ENCODE data around the gene ACSF3. TPM values are rescaled to one million over a fixed set of nuclear protein-coding genes. Genes with fewer than 3 reads are reported as not detected.

Gene ACSF3
- total and polyA plus RNA-seq, 2 donors, result 47.2 to 97.2 TPM

DNA sequence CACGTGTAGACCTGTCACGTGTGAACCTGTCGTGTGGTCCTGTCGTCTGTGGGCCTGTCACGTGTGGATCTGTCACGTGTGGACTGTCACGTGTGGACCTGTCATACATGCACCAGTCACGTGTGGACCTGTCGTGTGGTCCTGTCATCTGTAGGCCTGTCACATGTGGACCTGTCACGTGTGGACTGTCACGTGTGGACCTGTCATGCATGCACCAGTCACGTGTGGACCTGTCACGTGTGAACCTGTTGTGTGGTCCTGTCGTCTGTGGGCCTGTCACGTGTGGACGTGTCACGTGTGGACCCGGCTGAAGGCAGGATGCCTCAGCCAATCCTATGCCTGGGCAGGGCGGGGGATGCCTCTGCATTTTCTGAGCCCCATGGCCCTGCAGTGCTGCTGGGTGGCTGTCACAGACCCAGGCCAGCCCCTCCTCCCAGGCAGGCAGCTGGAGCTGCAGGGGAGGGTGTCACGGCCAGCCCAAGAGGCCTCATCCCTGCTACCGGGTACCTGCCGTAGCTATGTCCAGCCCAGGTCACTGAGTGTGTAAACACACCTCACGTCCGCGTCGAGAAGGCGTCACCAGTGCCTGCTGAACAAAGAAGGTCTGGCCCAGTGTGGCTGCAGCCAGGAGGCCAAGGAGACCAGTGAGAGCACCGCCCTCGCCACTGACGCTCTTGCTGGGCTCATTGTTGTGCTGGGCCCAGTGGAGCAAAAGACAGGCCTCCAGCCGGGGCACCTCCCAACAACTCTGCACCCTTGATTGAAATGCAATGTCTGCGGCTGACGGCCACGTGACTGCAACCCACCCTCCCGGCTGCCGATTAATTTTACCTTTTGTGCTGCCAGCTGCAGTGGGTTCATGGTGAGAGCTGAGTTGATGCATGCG lies 18.6 kb upstream of the ACSF3 start:
- no peak for DNase-seq (ENCODE audit: low read depth in 6 of 9, low spot score in 9 of 9)
- Histone ChIP-seq H3K27ac (ENCODE audit: low read depth in 1 of 2, low read length in 1 of 2) (no peak overlapping the region), H3K27me3 (ENCODE audit: control insufficient read depth in 2 of 2, insufficient read depth in 1 of 2, low read length in 1 of 2) (peaks cover 0 to 9% of the 10 kb centered on the region in 2 donors)

DNA sequence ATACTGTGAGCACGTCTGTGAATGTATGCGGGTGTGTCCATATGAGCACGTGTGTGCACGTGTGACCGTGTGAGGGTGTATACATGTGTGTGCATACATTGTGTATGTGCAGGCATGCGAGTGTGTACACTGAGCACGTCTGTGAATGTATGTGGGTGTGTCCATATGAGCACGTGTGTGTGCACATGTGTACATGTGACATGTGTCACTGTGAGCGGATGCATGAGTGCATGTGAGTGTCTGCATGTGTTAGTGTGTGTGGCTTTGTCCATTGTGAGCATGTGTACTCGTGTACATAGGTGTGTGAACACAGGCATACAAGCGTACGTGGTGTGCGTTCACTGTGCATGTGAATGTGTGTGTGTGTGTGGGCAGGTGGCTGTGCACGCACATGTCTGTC lies 17.5 kb upstream of the ACSF3 start:
- Histone ChIP-seq H3K4me3 (ENCODE audit: low read length in 2 of 2) (no peak overlapping the region), H3K9me3 (ENCODE audit: control insufficient read depth in 2 of 2, insufficient read depth in 1 of 2, low read length in 1 of 2) (peaks cover 0 to 22% of the 10 kb centered on the region in 2 donors), H3K36me3 (ENCODE audit: control insufficient read depth in 2 of 2, insufficient read depth in 2 of 2, low read length in 1 of 2) (no peaks in the 10 kb centered on the region), H3K27ac (ENCODE audit: low read depth in 1 of 2, low read length in 1 of 2) (no peak overlapping the region), H3K27me3 (ENCODE audit: control insufficient read depth in 2 of 2, insufficient read depth in 1 of 2, low read length in 1 of 2) (peaks cover 0 to 7% of the 10 kb centered on the region in 2 donors), H3K4me1 (ENCODE audit: control insufficient read depth in 2 of 2, insufficient read depth in 2 of 2, low read length in 2 of 2) (peaks cover 0 to 7% of the 10 kb centered on the region in 2 donors)
- 90% methylated on average over 14 of the region's 14 CpGs for WGBS
- DNase-seq (ENCODE audit: low read depth in 6 of 9, low spot score in 9 of 9), result no peak

More for the DNA sequence above, 18.6 kb upstream of the ACSF3 start:
- peaks cover 0 to 26% of the 10 kb centered on the region in 2 donors for H3K9me3 ChIP-seq (ENCODE audit: control insufficient read depth in 2 of 2, insufficient read depth in 1 of 2, low read length in 1 of 2)
- peaks cover 0 to 7% of the 10 kb centered on the region in 2 donors for H3K4me1 ChIP-seq (ENCODE audit: control insufficient read depth in 2 of 2, insufficient read depth in 2 of 2, low read length in 2 of 2)
- 96% methylated on average over 37 of the region's 37 CpGs for WGBS
- H3K36me3 ChIP-seq (ENCODE audit: control insufficient read depth in 2 of 2, insufficient read depth in 2 of 2, low read length in 1 of 2), result no peaks in the 10 kb centered on the region
- H3K4me3 ChIP-seq (ENCODE audit: low read length in 2 of 2), result no peak overlapping the region

DNA sequence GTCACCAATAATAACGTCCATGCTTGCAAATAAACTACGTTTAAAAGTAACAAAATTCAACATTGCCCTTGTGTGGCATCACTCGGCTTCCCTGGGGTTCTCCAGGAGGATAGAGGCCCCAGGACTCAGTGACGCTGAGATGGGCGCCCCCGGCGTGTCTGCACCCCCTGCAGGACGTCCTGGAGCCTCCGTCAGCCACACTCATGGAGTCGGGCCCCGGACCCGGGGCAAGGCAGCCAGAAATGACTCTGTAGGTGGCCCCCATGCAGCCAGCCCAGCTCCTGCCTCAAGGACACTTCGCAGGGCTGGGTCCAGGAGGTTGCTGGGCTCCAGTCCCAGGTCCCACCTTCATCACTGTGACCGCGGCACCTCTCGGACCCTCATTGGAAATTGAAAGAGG lies 16.6 kb upstream of the ACSF3 start:
- peaks cover 0 to 1% of the 10 kb centered on the region in 2 donors for H3K27me3 ChIP-seq (ENCODE audit: control insufficient read depth in 2 of 2, insufficient read depth in 1 of 2, low read length in 1 of 2)
- no peak for DNase-seq (ENCODE audit: low read depth in 6 of 9, low spot score in 9 of 9)
- 97% methylated on average over 16 of the region's 16 CpGs for WGBS

DNA sequence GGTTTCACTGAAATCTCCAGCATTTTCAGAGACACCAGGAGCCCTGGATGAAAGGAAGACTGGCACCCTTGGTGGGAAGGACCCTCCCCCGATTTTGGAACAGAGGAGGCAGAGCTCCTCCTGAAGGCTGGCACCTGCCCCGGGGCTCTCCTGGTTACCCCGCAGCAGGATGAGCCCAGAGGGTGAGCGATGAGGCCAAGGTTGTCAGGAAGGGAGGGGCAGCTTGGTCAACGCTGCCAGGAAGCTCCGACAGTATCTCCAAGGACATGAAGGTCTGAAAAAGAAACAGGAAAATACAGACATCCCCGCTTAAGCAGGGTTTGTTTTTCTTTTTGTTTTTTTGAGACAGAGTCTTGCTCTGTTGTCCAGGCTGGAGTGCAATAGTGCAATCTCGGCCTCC lies 15.5 kb upstream of the ACSF3 start:
- Histone ChIP-seq H3K4me3 (ENCODE audit: low read length in 2 of 2) (no peak overlapping the region), H3K36me3 (ENCODE audit: control insufficient read depth in 2 of 2, insufficient read depth in 2 of 2, low read length in 1 of 2) (no peaks in the 10 kb centered on the region), H3K4me1 (ENCODE audit: control insufficient read depth in 2 of 2, insufficient read depth in 2 of 2, low read length in 2 of 2) (no peaks in the 10 kb centered on the region), H3K27me3 (ENCODE audit: control insufficient read depth in 2 of 2, insufficient read depth in 1 of 2, low read length in 1 of 2) (no peaks in the 10 kb centered on the region), H3K9me3 (ENCODE audit: control insufficient read depth in 2 of 2, insufficient read depth in 1 of 2, low read length in 1 of 2) (peaks cover 0 to 22% of the 10 kb centered on the region in 2 donors), H3K27ac (ENCODE audit: low read depth in 1 of 2, low read length in 1 of 2) (no peak overlapping the region)
- 75% methylated on average over 8 of the region's 8 CpGs for WGBS
- DNase-seq (ENCODE audit: low read depth in 6 of 9, low spot score in 9 of 9), result no peak

More for the DNA sequence above, 16.6 kb upstream of the ACSF3 start:
- no peak overlapping the region for H3K4me3 ChIP-seq (ENCODE audit: low read length in 2 of 2)
- H3K4me1 ChIP-seq (ENCODE audit: control insufficient read depth in 2 of 2, insufficient read depth in 2 of 2, low read length in 2 of 2), result peaks cover 0 to 5% of the 10 kb centered on the region in 2 donors
- no peaks in the 10 kb centered on the region for H3K36me3 ChIP-seq (ENCODE audit: control insufficient read depth in 2 of 2, insufficient read depth in 2 of 2, low read length in 1 of 2)
- no peak overlapping the region for H3K27ac ChIP-seq (ENCODE audit: low read depth in 1 of 2, low read length in 1 of 2)
- H3K9me3 ChIP-seq (ENCODE audit: control insufficient read depth in 2 of 2, insufficient read depth in 1 of 2, low read length in 1 of 2), result peaks cover 0 to 22% of the 10 kb centered on the region in 2 donors

- no peak overlapping the region for H3K27ac ChIP-seq (ENCODE audit: low read depth in 1 of 2, low read length in 1 of 2)
- H3K9me3 ChIP-seq (ENCODE audit: control insufficient read depth in 2 of 2, insufficient read depth in 1 of 2, low read length in 1 of 2), result peaks cover 0 to 12% of the 10 kb centered on the region in 2 donors
- no peaks in the 10 kb centered on the region for H3K4me1 ChIP-seq (ENCODE audit: control insufficient read depth in 2 of 2, insufficient read depth in 2 of 2, low read length in 2 of 2)
- no peak for DNase-seq (ENCODE audit: low read depth in 6 of 9, low spot score in 9 of 9)
- WGBS, result 96% methylated on average over 19 of the region's 19 CpGs
- H3K36me3 ChIP-seq (ENCODE audit: control insufficient read depth in 2 of 2, insufficient read depth in 2 of 2, low read length in 1 of 2), result no peaks in the 10 kb centered on the region
- H3K4me3 ChIP-seq (ENCODE audit: low read length in 2 of 2), result no peak overlapping the region
- no peaks in the 10 kb centered on the region for H3K27me3 ChIP-seq (ENCODE audit: control insufficient read depth in 2 of 2, insufficient read depth in 1 of 2, low read length in 1 of 2)
These were observed 14.1 kb upstream of the ACSF3 start for GRCh38 chr16:89079434-89079980.

DNA sequence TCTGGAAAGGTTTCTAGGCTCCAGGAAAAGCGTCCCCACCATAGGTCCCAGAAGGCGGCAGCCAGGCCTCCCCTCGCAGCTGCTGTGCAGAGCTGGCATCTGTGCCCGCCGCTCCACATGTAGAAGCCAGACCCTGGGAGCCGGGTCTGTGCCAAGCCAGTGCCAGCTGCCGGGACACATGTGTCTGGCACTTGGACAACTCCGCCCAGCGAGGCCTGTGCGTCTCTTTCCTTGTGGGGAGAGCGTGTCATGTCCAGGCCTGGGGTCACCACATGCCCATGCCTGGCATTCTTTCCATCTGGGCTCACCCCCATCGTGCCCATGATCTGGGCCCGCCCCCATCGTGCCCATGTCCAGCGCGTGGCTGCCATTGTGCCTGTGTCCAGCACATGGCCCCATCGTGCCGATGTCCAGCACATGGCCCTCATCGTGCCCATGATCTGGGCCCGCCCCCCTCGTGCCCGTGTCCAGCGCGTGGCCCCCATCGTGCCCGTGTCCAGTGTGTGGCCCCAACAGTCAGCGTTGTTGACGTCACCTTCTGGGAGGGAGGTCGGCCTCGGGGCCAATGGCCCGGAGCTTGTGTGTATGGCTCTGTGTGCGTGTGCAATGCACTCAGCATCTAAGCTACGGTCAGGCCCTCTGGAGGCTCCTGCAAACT lies 13.3 kb upstream of the ACSF3 start:
- no peaks in the 10 kb centered on the region for H3K4me1 ChIP-seq (ENCODE audit: control insufficient read depth in 2 of 2, insufficient read depth in 2 of 2, low read length in 2 of 2)
- no peak for DNase-seq (ENCODE audit: low read depth in 6 of 9, low spot score in 9 of 9)
- peaks cover 0 to 9% of the 10 kb centered on the region in 2 donors for H3K9me3 ChIP-seq (ENCODE audit: control insufficient read depth in 2 of 2, insufficient read depth in 1 of 2, low read length in 1 of 2)
- no peaks in the 10 kb centered on the region for H3K27me3 ChIP-seq (ENCODE audit: control insufficient read depth in 2 of 2, insufficient read depth in 1 of 2, low read length in 1 of 2)
- no peak overlapping the region for H3K27ac ChIP-seq (ENCODE audit: low read depth in 1 of 2, low read length in 1 of 2)
- no peak overlapping the region for H3K4me3 ChIP-seq (ENCODE audit: low read length in 2 of 2)
- H3K36me3 ChIP-seq (ENCODE audit: control insufficient read depth in 2 of 2, insufficient read depth in 2 of 2, low read length in 1 of 2), result no peaks in the 10 kb centered on the region
- WGBS, result 98% methylated on average over 33 of the region's 33 CpGs

DNA sequence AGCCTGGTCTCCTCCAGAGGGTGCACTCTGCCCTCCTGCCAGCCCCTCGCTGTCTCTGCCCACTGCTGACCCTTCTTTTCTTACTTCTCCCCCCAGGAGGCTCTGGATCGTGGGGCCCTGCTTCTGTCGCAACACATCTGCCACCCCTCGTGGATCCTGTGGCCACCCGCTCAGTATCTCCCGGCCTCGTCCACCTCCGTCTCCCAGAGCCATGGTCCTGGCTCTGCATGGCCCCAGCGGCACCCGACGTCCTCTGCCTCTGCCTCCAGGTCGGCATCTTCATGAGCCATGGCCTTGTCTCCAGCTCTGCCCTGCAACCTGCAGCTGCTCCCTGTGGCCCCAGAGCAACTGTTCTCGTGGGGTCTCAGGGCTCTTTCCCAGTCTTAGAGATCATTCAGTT lies 12.1 kb upstream of the ACSF3 start:
- no peak overlapping the region for H3K27ac ChIP-seq (ENCODE audit: low read depth in 1 of 2, low read length in 1 of 2)
- H3K9me3 ChIP-seq (ENCODE audit: control insufficient read depth in 2 of 2, insufficient read depth in 1 of 2, low read length in 1 of 2), result peaks cover 0 to 14% of the 10 kb centered on the region in 2 donors
- H3K27me3 ChIP-seq (ENCODE audit: control insufficient read depth in 2 of 2, insufficient read depth in 1 of 2, low read length in 1 of 2), result no peaks in the 10 kb centered on the region
- H3K4me3 ChIP-seq (ENCODE audit: low read length in 2 of 2), result no peak overlapping the region
- H3K36me3 ChIP-seq (ENCODE audit: control insufficient read depth in 2 of 2, insufficient read depth in 2 of 2, low read length in 1 of 2), result no peaks in the 10 kb centered on the region
- 97% methylated on average over 13 of the region's 13 CpGs for WGBS
- no peak for DNase-seq (ENCODE audit: low read depth in 6 of 9, low spot score in 9 of 9)
- no peaks in the 10 kb centered on the region for H3K4me1 ChIP-seq (ENCODE audit: control insufficient read depth in 2 of 2, insufficient read depth in 2 of 2, low read length in 2 of 2)

- WGBS, result 86% methylated on average over 12 of the region's 12 CpGs
- peaks cover 0 to 7% of the 10 kb centered on the region in 2 donors for H3K4me1 ChIP-seq (ENCODE audit: control insufficient read depth in 2 of 2, insufficient read depth in 2 of 2, low read length in 2 of 2)
These were observed 9.2 kb upstream of the ACSF3 start for GRCh38 chr16:89084411-89084810.

More at GRCh38 chr16:89084411-89084810, 9.2 kb upstream of the ACSF3 start:
- Histone ChIP-seq H3K36me3 (ENCODE audit: control insufficient read depth in 2 of 2, insufficient read depth in 2 of 2, low read length in 1 of 2) (peaks cover 0 to 3% of the 10 kb centered on the region in 2 donors), H3K27me3 (ENCODE audit: control insufficient read depth in 2 of 2, insufficient read depth in 1 of 2, low read length in 1 of 2) (peaks cover 0 to 5% of the 10 kb centered on the region in 2 donors), H3K9me3 (ENCODE audit: control insufficient read depth in 2 of 2, insufficient read depth in 1 of 2, low read length in 1 of 2) (peaks cover 0 to 16% of the 10 kb centered on the region in 2 donors), H3K27ac (ENCODE audit: low read depth in 1 of 2, low read length in 1 of 2) (no peak overlapping the region), H3K4me3 (ENCODE audit: low read length in 2 of 2) (no peak overlapping the region)
- no peak for DNase-seq (ENCODE audit: low read depth in 6 of 9, low spot score in 9 of 9)

Data from thymus (tissue), 11 donors.